IPS-NIHi7 (cell line): ENCODE data around the gene SLC24A4.
"Not testable (repeated sequence)": the region's sequence is repeated elsewhere in the genome, so short reads cannot be mapped to it uniquely, and the experiment has no call there.

Source experiments
- DNase-seq: peaks from one replicate; pipeline ENCODE4 v3.0.0; 2012; ENCODE audit warnings: mixed read lengths; ENCODE audit errors: extremely low spot score

SLC24A4 gene

GRCh38 chr14:92519246-92520101 lies 196.5 kb downstream of the SLC24A4 start:
- DNase-seq, result no peak

GRCh38 chr14:92520102-92521057 lies 197.4 kb downstream of the SLC24A4 start:
- no peak for DNase-seq

GRCh38 chr14:92521058-92521415 lies 198.1 kb downstream of the SLC24A4 start:
- no peak for DNase-seq

- DNase-seq, result no peak
Measured at GRCh38 chr14:92523752-92524151, 200.8 kb downstream of the SLC24A4 start.

- no peak for DNase-seq
Measured at GRCh38 chr14:92524602-92525185, 201.7 kb downstream of the SLC24A4 start.

GRCh38 chr14:92525322-92526095 lies 202.5 kb downstream of the SLC24A4 start:
- no peak for DNase-seq

GRCh38 chr14:92527721-92528120 lies 204.8 kb downstream of the SLC24A4 start:
- no peak for DNase-seq

- DNase-seq, result no peak
Measured at GRCh38 chr14:92528486-92529100, 205.6 kb downstream of the SLC24A4 start.

- no peak for DNase-seq
Measured at GRCh38 chr14:92529903-92530302, 206.9 kb downstream of the SLC24A4 start.

GRCh38 chr14:92531106-92531873 lies 208.3 kb downstream of the SLC24A4 start:
- no peak for DNase-seq

- DNase-seq, result no peak
Measured at GRCh38 chr14:92532490-92533163, 209.7 kb downstream of the SLC24A4 start.

- DNase-seq, result no peak
Measured at GRCh38 chr14:92534932-92535643, 212.1 kb downstream of the SLC24A4 start.

- not testable (repeated sequence) for DNase-seq
Measured at GRCh38 chr14:92536231-92536630, 213.3 kb downstream of the SLC24A4 start.

GRCh38 chr14:92538412-92538985 lies 215.5 kb downstream of the SLC24A4 start:
- no peak for DNase-seq

GRCh38 chr14:92539419-92539818 lies 216.5 kb downstream of the SLC24A4 start:
- no peak for DNase-seq

- no peak for DNase-seq
Measured at GRCh38 chr14:92539875-92540274, 216.9 kb downstream of the SLC24A4 start.

GRCh38 chr14:92540472-92541048 lies 217.6 kb downstream of the SLC24A4 start:
- DNase-seq, result no peak
